ENCODE results near the gene WFDC12.
"Not testable (repeated sequence)": the region's sequence is repeated elsewhere in the genome, so short reads cannot be mapped to it uniquely, and the experiment has no call there.

Gene WFDC12

GRCh38 chr20:45124365-45124764, at the start of gene WFDC12:
WFDC12 (minus strand) TSS chr20:45124465; CDS start chr20:45124447, 18 bp downstream.
- DNase-seq = no peak

GRCh38 chr20:45173522-45173921, 49.3 kb upstream of the WFDC12 start:
- no peak for DNase-seq

- no peak for DNase-seq
These were observed 40.6 kb upstream of the WFDC12 start for GRCh38 chr20:45164906-45165305.

- no peak for DNase-seq
These were observed 39.0 kb upstream of the WFDC12 start for GRCh38 chr20:45163083-45163803.

GRCh38 chr20:45157962-45158361, 33.7 kb upstream of the WFDC12 start:
- no peak for DNase-seq

- DNase-seq = no peak
These were observed 32.4 kb upstream of the WFDC12 start for GRCh38 chr20:45156713-45157112.

- DNase-seq = not testable (repeated sequence)
These were observed 30.5 kb upstream of the WFDC12 start for GRCh38 chr20:45154794-45155193.

- DNase-seq = no peak
These were observed 29.9 kb upstream of the WFDC12 start for GRCh38 chr20:45154183-45154582.

- DNase-seq = no peak
These were observed 29.5 kb upstream of the WFDC12 start for GRCh38 chr20:45153752-45154151.

- DNase-seq = no peak
These were observed 28.9 kb upstream of the WFDC12 start for GRCh38 chr20:45153147-45153546.

GRCh38 chr20:45152405-45152804, 28.1 kb upstream of the WFDC12 start:
- DNase-seq = no peak

GRCh38 chr20:45149062-45149461, 24.8 kb upstream of the WFDC12 start:
- DNase-seq = no peak

- no peak for DNase-seq
These were observed 16.6 kb upstream of the WFDC12 start for GRCh38 chr20:45140836-45141235.

GRCh38 chr20:45139733-45140375, 15.6 kb upstream of the WFDC12 start:
- not testable (repeated sequence) for DNase-seq

GRCh38 chr20:45138561-45139300, 14.5 kb upstream of the WFDC12 start:
- peak; percentile 54 for DNase-seq

GRCh38 chr20:45136911-45137310, 12.6 kb upstream of the WFDC12 start:
- no peak for DNase-seq

- no peak for DNase-seq
These were observed 3.8 kb upstream of the WFDC12 start for GRCh38 chr20:45128099-45128498.

- no peak for DNase-seq
These were observed 2.9 kb downstream of the WFDC12 start for GRCh38 chr20:45121388-45121787.

- no peak for DNase-seq
These were observed 4.6 kb downstream of the WFDC12 start for GRCh38 chr20:45119556-45120266.

GRCh38 chr20:45118028-45118427, 6.2 kb downstream of the WFDC12 start:
- DNase-seq = no peak

- DNase-seq = peak; percentile 6
These were observed 6.7 kb downstream of the WFDC12 start for GRCh38 chr20:45117581-45117980.

- no peak for DNase-seq
These were observed 8.4 kb downstream of the WFDC12 start for GRCh38 chr20:45115829-45116228.

- no peak for DNase-seq
These were observed 8.9 kb downstream of the WFDC12 start for GRCh38 chr20:45115386-45115774.
